Smooth muscle cell of trachea (primary cell): ENCODE data around the gene AGAP3. TPM values are rescaled to one million over a fixed set of nuclear protein-coding genes. Genes with fewer than 3 reads are reported as not detected.

ENCODE experiments used
- total RNA-seq: library from RNA; depleted of rRNA; stranded (reverse); fragments of >200 nt; gene quantifications from 2 replicates; pipeline ENCODE4 v1.2.1, GENCODE V29; 2014

AGAP3 gene
- 42.0 and 71.3 TPM in 2 replicates for total RNA-seq

GRCh38 chr7:151085691-151086620, at the start of gene AGAP3:
Gene AGAP3, plus strand, starts transcription at chr7:151086475. Its CDS starts 267 bp downstream, at chr7:151086742.

GRCh38 chr7:151047976-151048815, 38.1 kb upstream of the AGAP3 start, which contains the start of gene ASIC3:
Gene ASIC3, plus strand, starts transcription at chr7:151048531. Its CDS starts 355 bp downstream, at chr7:151048886.

GRCh38 chr7:151057506-151057988, 28.7 kb upstream of the AGAP3 start, which contains the start of gene CDK5:
Gene CDK5, minus strand, starts transcription at chr7:151057897. Its CDS starts 49 bp downstream, at chr7:151057848.

GRCh38 chr7:151059367-151060112, 26.7 kb upstream of the AGAP3 start, which contains the start of gene SLC4A2:
Gene SLC4A2, plus strand, starts transcription at chr7:151059589. Its CDS starts 2,399 bp downstream, at chr7:151061988.

GRCh38 chr7:151080522-151081169, 5.6 kb upstream of the AGAP3 start, which contains the start of gene FASTK:
Gene FASTK, minus strand, starts transcription at chr7:151080809. Its CDS starts 43 bp downstream, at chr7:151080766.

GRCh38 chr7:151083071-151083823, 3.0 kb upstream of the AGAP3 start, which contains the start of gene TMUB1:
Gene TMUB1, minus strand, starts transcription at chr7:151083493. Its CDS starts 930 bp downstream, at chr7:151082563.

GRCh38 chr7:151167197-151167961, 81.1 kb downstream of the AGAP3 start, which contains the start of gene GBX1:
Gene GBX1, minus strand, starts transcription at chr7:151167694. Its CDS starts 146 bp downstream, at chr7:151167548.

GRCh38 chr7:151186640-151187408, 100.5 kb downstream of the AGAP3 start, which contains the start of gene ASB10:
Gene ASB10, minus strand, starts transcription at chr7:151187250. Its CDS starts 120 bp downstream, at chr7:151187130.

Other genes with a start within 250 kb of the AGAP3 start
- not detected in 2 replicates for gene AOC1, start 234.0 kb upstream of the AGAP3 start, total RNA-seq
- gene KCNH2, start 108.2 kb upstream of the AGAP3 start, total RNA-seq, result 0.33 TPM in 1 of 2 replicates, not detected in the other
- gene NOS3, start 95.5 kb upstream of the AGAP3 start, total RNA-seq, result 0.99 and 2.0 TPM in 2 replicates
- gene ATG9B, start 62.0 kb upstream of the AGAP3 start, total RNA-seq, result under 0.01 and 0.15 TPM in 2 replicates
- 37.2 and 43.6 TPM in 2 replicates for gene ABCB8, start 58.0 kb upstream of the AGAP3 start, total RNA-seq
- 0.17 TPM in 1 of 2 replicates, not detected in the other for gene ASIC3, start 37.9 kb upstream of the AGAP3 start, total RNA-seq
- 19.1 and 19.2 TPM in 2 replicates for gene CDK5, start 28.6 kb upstream of the AGAP3 start, total RNA-seq
- gene SLC4A2, start 26.9 kb upstream of the AGAP3 start, total RNA-seq, result 66.5 and 96.1 TPM in 2 replicates
- 72.9 and 108 TPM in 2 replicates for gene FASTK, start 5.7 kb upstream of the AGAP3 start, total RNA-seq
- gene TMUB1, start 3.0 kb upstream of the AGAP3 start, total RNA-seq, result 25.5 and 32.6 TPM in 2 replicates
- gene GBX1, start 81.2 kb downstream of the AGAP3 start, total RNA-seq, result not detected in 2 replicates
- gene ASB10, start 100.8 kb downstream of the AGAP3 start, total RNA-seq, result not detected in 2 replicates
- gene H2BK1, start 124.0 kb downstream of the AGAP3 start, total RNA-seq, result not detected in 2 replicates
- 64.7 and 65.2 TPM in 2 replicates for gene ABCF2, start 140.7 kb downstream of the AGAP3 start, total RNA-seq
- 71.4 and 127 TPM in 2 replicates for gene CHPF2, start 146.0 kb downstream of the AGAP3 start, total RNA-seq
- 27.3 and 47.0 TPM in 2 replicates for gene SMARCD3, start 162.2 kb downstream of the AGAP3 start, total RNA-seq